CD4-positive, alpha-beta T cell treated with Interleukin-6 at 100 ng/mL for 8 hours (primary cell): ENCODE data around the gene GTPBP1.
A peak's percentile ranks its signal among the peaks of the same experiment; 100 is the strongest.

Experiments
- DNase-seq: peaks from one replicate; pipeline ENCODE4 v3.0.0-alpha.2; 2020; ENCODE audit warnings: mixed read lengths, low spot score

GTPBP1 gene

DNA sequence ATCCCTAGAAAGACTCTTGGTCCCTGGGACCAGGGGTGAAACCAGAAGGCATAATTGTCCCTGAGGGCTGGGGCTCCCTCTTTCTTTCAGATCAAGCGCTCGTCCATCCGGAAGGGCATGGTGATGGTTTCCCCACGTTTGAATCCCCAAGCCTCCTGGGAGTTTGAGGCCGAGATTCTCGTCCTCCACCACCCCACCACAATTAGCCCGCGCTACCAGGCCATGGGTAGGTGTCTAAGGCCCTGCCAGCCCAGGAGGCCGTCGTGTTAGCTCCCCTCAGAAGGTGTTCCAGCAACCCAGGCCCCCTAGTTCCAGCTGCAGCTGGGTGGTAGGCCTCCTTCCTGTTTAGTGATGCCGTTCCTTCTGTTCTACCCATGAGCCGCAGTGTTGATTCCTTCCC lies 21.4 kb downstream of the GTPBP1 start:
- DNase-seq = no peak

DNA sequence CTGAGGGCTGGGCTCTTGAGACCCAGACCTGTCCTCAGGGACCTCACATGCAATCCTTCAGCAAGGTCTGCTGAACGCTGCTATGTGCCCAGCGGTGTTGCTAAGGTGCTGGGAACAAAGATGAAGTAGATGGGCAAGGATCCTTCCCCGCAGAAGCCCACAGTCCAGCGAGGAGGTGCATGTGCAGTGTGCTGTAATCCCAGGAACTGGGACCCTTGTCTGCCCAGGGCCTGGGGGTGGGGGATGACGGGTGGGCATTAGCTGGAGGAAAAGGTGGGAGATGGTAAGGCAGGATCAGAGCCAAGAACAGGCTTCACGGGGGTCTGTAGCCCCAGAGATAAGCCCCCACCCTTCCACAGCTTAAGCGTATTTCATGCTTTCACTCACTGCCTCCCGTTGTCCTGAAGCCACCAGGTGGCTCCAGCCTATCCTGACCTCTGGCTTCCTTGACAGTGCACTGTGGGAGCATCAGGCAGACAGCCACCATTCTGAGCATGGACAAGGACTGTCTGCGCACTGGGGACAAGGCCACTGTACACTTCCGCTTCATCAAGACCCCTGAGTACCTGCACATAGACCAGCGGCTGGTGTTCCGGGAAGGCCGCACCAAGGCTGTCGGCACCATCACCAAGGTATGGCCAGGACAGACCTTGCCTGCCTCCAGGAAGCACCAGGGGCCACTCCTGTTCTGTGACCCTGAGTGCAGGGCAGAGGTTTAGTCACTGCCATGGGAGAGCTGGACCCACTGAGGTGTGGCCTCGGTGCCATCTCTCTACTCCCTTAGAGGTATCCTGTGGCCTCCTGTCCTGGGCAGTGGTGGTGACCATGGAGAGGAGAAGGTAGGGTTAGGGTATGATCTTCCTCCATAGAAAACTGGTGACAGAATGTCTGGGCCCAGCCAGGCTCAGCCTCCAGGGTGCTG lies 22.0 kb downstream of the GTPBP1 start:
- no peak for DNase-seq

DNA sequence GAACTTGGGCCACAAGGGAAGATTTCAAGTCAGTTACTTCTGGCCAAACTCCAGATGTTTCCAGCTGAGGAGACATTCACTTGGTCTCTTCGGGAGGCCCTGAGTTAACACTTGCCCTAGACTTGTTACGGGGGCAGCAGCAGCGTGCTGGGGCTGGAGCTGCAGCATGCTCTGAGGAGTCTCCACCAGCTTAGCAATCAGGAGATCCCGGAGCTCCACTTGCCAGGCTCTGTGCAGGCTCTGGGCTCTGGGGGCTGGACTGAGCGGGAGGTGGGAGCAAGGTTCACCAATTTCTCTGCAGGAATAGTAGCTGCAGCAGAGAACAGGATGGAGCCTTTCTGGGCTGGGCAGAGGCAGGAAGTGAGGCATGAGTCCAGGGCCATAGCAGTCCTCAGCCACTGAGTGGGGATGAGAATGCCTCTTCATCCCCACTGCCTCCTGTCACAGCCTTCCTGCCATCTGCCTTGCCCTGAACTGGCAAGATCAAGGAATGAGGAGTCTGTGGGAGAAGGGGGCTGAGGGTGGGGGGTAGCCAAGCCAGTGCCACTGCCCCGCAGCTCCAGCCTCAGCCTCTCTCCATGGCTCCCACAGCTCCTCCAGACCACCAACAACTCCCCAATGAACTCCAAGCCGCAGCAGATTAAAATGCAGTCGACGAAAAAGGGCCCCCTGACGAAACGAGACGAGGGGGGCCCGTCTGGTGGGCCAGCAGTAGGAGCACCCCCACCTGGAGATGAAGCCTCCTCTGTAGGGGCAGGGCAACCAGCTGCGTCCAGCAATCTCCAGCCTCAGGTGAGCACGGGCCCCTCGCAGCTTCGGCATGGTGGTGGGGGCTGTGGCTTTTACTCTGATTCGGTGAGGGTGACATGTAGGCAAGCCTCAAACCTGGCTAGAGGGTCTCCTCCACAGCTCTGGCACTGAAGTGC lies 23.4 kb downstream of the GTPBP1 start:
- no peak for DNase-seq

DNA sequence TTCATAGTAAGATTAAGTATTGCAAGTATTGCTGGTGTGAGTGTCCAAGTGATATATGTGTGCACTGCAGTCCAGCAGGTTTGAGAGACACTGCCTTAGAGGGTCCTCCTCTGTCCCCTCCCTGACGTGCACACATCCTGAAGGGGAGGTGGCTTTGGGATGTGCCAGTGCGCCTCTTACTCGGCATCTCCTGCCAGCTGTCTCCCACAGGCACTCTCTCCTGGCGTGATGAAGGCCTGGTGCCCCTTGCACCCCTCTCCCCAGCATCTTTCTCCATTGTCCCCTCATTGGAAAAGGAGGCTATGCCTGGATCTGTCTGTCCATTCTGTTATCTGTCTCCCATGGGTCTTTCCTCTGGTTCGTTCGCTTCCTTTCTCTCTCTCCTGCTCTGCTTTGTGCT lies 24.2 kb downstream of the GTPBP1 start:
- no peak for DNase-seq

DNA sequence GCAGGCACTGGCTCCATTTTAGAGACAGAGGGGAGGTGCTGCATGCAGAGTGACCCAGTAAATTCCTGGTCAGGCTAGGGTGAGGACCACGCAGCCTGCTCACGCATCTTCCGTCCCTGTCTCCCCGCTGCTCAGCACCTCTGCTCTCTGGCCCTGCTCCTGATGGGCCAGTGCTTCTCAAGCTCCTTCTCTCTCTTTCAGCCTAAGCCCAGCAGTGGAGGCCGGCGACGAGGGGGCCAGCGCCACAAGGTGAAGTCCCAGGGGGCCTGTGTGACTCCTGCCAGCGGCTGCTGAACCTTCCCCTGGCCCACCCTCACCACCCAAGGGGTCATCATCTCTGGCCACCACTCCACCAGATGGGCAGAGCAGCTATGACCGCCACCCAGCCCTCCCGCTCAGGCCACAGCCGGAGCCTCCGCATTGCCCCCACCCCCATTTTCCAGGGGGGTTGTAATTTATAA lies 24.7 kb downstream of the GTPBP1 start:
- no peak for DNase-seq

DNA sequence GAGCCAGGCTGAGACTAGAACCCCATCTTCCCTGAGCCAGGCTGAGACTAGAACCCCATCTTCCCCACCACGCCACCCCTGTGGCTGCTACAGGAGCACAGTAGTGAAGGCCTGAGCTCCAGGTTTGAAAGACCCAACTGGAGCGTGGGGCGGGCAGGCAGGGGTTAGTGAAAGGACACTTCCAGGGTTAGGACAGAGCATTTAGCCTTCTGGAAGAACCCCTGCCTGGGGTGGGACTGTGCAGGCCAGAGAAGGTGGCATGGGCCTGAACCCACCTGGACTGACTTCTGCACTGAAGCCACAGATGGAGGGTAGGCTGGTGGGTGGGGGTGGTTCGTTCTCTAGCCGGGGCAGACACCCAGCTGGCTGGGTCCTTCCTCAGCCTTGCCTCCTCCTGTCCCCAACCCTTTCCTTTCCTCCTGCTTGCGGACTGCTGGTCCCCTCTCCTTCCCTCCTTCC lies 26.0 kb downstream of the GTPBP1 start:
- no peak for DNase-seq

DNA sequence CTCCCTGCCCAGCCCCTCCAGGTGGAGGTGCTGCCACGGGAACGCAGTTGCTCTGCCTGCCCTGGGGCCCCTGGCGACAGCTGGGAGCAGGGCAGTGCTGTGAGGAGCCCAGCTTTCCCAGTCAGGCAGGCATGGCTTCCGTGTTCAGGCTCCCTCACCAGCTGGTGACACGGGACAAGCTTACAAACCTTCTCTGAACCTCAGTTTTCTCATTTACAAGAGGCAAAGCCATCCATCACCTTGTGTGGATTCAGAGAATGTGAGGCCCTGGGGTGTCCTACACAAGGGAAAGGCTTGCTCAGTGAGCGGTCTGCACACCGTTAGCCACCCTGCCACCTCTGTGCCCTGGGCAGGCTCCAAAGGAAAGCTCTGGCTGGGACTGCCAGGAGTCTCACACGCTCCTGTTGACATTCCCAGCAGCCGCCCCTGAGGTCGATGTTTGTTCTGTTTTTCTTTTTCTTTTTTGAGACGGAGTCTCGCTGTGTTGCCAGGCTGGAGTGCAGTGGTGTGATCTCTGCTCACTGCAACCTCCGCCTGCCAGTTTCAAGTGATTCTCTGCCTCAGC lies 26.6 kb downstream of the GTPBP1 start:
- DNase-seq = no peak

DNA sequence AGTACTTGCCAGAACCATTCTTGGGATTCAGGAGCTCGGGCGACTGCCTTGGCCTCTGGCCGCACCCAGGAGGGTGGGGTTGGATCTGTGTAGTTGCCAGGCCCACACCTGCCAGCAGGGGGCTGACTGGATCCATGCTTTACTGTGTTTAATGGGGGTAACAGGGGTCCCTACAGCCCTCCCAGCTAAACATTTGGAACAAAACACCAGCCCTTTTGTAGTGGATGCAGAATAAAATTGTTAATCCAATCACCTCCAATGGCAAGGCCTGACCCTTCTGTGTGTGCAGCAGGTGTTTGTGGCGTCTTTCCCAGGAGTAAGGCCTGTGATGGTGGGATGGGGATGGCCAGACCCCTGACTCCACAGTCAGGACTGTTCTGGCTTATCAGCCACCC lies 27.6 kb downstream of the GTPBP1 start:
- peak; percentile 47 for DNase-seq

DNA sequence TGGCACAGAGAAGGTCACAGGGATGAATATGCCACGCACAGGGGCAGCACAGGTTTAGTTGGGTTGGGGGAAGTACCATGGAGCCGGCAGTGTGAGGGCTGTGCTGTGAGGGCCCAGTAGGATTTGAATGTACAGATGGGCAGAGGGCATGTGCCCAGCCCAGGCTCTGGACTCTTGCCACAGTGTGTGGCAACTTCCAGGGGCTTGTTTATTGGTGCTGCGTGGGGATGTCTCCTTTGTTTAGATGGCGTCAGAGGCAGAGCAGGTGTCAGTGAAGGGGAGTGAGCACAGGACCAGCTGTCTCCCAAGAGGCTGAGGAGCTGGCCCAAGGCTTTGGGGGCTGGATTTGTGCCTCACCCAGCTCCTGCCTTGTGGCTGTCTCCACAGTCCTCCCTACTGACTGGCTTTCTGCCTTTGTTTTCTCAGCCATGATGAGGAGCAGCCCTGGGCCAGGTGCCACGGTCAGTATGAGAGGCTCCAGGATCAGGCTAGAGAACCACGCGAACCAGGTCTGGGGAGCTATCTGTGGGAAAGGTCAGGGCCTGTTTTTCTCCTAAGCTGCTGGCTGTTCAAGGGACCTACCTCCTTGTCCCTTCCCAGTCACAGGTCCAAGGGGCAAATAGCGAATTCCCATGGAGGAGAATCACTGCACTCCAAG lies 28.1 kb downstream of the GTPBP1 start:
- DNase-seq = no peak

DNA sequence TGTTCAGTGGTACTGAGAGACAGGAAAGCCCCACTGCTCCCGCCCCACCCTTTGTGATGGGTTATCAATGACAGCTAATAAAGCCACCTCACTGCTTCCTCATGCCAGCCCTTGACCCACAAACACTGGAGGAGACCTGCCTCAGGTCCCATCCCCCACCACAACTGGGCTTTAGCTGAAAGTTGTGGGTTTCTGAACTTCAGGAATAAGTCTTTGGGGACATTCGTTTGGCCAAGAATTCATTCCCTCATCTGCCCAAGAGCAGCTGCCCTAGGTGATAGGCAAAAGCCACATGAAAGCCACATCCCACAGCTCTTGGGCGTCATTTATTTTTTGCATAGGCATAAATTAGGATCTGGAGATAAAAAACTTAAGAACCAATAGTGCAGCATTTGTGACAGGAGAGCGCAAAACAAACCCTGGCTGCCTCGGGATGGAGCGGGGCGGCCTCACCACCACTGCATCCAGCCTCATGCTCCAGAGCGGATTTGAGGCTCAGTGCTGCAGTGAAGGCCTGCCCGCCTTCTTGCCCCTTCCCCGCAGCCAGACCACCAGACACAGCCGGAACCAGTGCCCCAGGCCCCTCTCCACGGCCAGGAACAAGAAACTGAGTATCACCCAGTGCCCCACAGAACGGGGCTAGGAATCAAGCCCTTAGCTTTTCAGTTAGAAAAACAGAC lies 28.8 kb downstream of the GTPBP1 start:
- no peak for DNase-seq

DNA sequence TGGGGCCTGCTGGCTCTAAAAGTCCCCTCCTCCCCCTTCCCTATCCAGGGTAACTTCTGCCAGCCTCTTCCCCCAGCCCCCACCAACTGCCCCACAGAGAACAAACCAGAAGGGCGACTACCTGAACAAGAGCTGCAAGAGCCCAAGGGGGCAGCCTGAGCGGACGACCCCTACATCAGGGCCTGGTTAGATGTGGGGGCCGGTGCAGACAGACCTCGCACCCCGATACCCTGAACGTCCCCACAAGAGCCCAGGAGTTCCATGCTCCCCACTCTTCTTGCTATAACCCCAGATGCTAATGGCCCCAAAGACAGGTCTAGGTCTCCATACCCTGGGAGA lies 29.4 kb downstream of the GTPBP1 start:
- DNase-seq = no peak

DNA sequence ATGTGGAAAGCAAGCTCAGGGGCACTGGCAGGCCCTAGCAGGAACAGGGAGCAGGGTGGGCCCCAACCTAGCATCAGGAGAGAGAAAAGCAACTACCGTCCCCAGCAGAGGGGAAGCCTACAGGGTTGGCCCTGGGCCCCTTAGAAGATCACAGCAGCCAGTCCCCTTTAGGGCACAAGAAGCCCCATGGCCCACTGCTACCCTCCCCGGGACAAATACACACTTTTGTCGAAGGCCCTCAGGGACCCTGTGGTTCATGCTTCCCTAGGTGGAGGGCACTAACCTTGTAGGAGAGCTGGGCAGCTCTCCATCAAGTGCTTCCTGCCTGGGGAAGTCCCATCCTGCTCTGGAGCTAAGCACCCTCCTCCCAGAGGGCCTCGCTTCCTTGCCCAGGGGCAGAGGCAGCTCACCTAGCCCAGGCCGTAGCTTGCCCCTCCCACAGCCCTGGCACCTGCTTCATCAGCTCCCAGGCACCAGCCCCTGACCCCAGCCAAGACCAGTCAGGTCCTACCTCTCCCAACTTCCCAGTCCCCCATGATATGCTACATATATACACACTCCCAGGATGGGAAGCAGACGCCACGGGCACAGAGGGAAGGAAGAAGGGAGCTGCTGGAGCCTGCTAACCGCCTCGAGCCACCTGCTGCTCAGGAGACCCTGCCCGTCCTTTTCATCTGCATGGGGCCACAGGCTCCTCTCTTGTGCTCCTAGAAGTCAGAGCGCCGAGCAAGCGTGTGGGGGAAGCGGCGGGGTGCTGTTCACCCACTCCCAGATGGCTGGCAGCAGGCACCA lies 29.9 kb downstream of the GTPBP1 start:
- no peak for DNase-seq

DNA sequence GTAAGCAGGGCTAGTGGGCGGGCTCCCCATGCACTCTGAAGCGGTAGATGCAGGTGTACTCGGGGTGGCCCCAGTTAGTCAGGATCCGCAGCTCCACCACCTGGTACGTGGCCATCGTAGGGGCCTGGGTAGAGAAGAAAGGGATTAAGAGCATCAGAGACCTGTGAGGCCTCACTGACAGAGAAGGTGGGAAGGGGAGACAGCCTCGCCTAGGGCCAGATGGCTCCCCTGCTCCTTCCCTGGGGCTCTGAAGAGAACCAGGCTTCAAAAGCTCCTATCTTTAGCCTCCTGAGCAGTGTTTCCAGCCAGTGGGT lies 30.5 kb downstream of the GTPBP1 start:
- DNase-seq = no peak

DNA sequence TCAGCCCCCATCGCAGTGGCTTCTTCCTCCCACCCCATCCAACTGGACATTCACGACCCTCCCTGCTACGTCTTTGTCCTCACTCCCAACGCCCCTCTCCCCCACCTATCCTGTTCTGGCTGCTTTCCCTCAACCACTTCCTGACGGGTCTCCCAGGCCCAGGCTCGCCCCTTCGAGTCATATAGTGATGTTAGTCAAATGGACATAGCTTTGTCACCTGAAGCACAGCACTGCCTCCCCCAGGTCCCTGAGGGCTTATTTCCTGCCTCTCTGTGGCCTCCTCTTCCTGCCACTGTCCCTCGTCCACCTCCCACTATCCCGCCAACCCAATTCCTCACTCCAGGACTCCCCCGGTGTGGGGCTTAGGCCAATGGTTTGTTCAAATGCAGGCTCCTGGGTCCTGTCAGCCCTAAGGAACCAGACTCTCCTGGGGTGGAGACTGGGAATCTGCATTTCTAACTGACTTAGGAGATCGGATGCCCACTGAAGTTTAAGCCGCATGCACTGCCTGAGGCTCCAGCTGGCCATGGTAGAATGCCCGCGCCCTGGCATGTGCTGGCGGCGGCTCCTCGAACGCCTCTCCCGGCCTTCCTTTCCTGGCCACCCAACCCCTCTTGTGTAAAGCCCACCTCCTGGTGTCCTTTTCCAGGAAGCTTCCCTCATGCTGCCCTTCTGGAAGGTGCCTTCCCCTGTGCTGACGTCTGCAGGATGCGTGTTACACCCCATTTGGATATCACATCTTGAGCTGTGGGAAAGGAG lies 31.7 kb downstream of the GTPBP1 start:
- no peak for DNase-seq

DNA sequence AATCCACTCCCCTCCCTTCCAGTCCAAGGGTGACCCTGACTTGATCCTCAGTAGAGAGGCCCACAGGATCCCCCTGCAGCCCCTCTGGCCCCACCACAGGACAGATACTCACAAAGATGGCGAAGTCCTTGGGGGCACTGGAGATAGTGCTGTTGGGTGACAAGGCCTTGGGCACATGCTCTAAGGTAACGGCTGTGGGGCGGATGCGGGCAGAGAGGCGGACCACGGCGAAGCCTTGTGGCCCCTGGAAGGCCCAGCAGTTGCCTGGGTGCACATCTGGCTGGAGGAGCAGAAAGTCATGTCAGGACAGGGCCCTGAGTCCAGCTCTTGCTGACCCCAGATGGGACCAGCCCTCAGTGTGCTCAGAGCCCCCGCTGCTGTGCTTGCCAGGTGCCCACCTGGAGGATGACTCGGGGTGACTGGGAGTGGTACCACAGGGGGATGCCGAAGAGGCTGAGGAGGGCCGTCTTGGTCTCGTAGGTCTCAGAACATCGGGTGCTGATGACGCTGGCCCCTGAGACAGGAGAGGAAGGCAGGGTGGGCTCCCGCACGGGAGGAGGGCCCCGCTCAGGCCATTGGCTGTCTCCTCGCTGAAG lies 32.8 kb downstream of the GTPBP1 start:
- DNase-seq = no peak

DNA sequence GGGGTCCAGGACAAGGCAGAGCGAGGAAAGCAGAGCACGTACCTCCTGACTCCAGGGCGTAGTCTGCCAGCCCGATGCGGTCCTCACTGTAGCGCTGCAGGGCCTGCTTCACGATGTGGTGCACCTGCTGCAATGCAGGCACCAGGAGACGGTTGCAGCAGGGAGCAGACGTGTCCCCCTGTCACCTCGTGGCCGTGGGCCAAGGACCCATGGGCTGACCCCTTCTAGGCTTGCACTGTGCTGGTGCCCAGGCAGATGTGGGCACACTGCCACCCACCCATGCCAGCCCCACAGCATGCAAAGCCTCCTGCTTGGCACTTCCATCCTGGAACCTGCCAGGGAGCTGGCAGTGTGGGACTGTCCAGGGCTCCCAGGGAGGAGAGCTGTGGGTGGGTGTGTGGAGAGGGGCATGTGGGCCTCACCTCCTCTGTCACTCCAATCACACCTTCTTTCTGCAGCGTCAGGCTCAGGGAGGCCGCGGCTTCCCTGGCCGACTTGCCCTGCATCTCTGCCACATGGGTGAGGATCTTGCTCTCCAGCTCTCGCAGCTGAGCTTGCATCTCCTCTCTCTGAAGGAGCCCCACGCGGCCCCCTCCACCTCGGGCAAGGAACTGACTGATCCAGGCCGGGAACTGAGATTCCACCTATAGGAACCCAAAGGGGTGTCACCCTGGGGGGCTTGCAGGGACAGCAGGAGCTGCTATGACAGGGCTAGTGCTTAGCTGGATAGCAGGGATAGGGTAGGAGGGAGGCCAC lies 33.7 kb downstream of the GTPBP1 start:
- DNase-seq = no peak

DNA sequence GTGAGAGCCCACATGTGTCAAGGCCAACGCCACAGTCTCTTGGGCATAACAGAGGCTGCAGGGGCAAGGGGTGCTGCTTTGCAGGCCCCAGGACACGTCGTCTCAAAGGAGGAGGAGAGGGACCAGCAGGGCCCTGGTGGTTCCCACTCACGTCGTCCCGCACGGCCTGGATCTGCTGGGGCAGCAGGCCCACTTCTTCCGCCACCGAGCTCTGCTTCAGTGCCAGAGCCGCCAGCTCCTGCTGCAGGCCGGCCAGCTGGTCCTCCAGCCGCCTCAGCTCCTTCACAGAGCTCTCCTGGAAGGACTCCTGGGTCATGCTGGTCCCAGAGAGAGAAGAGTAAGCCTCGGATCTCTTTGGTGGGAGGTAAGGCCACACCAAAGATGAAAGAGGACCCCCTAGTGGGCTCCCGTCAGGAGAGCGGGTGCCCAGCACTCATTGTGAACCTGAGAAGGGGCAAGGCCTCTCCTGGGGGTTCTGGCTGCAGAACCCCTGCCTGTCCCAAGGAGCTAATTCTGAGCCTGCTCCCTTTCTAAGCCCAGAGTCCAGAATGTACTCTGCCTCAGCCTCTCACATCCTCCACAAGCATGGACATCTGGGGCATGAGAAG lies 34.5 kb downstream of the GTPBP1 start:
- DNase-seq = no peak

DNA sequence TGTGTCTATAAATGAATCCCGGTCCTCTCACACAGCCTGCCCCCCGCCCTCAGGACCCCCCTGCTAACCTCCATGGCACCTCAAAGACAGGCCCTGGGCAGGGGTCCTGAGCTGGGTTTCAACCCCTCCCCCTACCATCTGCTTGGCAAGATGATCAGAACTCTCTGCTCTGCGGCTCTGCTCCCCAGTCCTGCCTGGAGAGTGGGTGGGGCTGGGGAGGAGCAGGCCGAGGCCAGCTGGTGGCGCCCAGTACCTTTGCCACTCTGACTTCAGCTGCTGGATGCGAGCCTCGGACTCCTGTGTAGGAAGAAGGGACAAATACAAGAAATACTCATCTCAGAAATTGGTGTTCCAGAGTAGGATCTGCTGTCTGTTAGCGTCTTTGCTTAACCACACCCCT lies 35.0 kb downstream of the GTPBP1 start:
- no peak for DNase-seq
